PFSK-1 (cell line): ENCODE results near the gene DYNC1LI1.

Experiments used
- FOXP2 ChIP-seq: optimal IDR thresholded peaks from 2 replicates; pipeline ENCODE3; 2011; ENCODE audit warnings: borderline replicate concordance, control low read depth, inconsistent platforms; ENCODE audit not compliant: insufficient read depth; ENCODE audit errors: extremely low read length, extremely low read depth
- POLR2AphosphoS5 ChIP-seq: IDR thresholded peaks from 2 replicates; pipeline ENCODE4 v1.6.1; 2012; ENCODE audit warnings: low read depth, mild to moderate bottlenecking, control low read depth, low read length, moderate library complexity
- SIN3A ChIP-seq: IDR thresholded peaks from 2 replicates; pipeline ENCODE4 v1.6.1; 2012; ENCODE audit warnings: mild to moderate bottlenecking, low read length, moderate library complexity, borderline replicate concordance; ENCODE audit not compliant: insufficient read depth
- TAF1 ChIP-seq: IDR thresholded peaks from 2 replicates; pipeline ENCODE4 v1.6.1; 2012; ENCODE audit warnings: low read length, control low read depth, borderline replicate concordance; ENCODE audit not compliant: insufficient read depth
- TF ChIP-seq, protein P1 (sequence below), 2 experiments: IDR thresholded peaks; 2 replicates each; pipeline versions ENCODE4 v1.6.1 to v1.8.0; 2011 to 2012; ENCODE audit warnings: low read depth in 2 of 2, low read length in 2 of 2, control low read depth in 1 of 2, inconsistent platforms in 1 of 2, mild to moderate bottlenecking in 1 of 2, moderate library complexity in 1 of 2; ENCODE audit not compliant: insufficient read depth in 1 of 2

Gene DYNC1LI1

DNA sequence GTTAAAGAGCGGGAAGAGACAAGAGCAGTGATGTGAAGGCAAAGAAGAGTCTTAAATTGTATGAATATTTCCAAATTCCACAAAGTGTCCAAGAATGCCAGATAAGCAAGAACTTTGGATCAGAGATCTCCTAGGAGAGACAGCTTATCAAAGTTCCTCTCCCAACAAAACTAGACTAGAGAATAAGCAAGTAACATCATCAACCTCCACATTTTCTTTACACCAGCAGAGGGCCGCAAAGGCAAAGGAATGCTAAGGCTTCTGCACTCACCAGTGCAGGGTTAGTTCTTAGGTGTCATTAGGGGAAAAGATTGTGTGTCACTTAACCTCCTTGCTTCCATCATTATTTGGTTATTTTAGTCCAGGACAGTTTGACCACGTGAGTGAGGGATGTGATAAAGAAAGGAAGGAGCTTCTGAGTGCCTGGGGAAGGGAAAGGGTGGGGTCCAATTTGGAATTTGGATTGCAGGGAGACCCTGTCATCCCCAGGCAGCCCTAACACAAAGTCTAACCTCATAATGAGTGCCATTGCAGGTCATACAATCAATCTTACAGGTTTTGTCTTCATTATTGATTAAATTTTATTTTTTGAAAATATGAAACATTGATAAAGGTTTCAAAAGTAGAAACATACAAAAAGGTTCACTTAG lies 60.5 kb downstream of the DYNC1LI1 start:
- TF ChIP-seq TAF1 (no peak), FOXP2 (no peak), SIN3A (no peak), POLR2AphosphoS5 (no peak)
- TF ChIP-seq, protein P1, sequence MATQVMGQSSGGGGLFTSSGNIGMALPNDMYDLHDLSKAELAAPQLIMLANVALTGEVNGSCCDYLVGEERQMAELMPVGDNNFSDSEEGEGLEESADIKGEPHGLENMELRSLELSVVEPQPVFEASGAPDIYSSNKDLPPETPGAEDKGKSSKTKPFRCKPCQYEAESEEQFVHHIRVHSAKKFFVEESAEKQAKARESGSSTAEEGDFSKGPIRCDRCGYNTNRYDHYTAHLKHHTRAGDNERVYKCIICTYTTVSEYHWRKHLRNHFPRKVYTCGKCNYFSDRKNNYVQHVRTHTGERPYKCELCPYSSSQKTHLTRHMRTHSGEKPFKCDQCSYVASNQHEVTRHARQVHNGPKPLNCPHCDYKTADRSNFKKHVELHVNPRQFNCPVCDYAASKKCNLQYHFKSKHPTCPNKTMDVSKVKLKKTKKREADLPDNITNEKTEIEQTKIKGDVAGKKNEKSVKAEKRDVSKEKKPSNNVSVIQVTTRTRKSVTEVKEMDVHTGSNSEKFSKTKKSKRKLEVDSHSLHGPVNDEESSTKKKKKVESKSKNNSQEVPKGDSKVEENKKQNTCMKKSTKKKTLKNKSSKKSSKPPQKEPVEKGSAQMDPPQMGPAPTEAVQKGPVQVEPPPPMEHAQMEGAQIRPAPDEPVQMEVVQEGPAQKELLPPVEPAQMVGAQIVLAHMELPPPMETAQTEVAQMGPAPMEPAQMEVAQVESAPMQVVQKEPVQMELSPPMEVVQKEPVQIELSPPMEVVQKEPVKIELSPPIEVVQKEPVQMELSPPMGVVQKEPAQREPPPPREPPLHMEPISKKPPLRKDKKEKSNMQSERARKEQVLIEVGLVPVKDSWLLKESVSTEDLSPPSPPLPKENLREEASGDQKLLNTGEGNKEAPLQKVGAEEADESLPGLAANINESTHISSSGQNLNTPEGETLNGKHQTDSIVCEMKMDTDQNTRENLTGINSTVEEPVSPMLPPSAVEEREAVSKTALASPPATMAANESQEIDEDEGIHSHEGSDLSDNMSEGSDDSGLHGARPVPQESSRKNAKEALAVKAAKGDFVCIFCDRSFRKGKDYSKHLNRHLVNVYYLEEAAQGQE (IDR thresholded peaks at IDR 0.05; ENCODE audit: insufficient read depth in 1 of 2, low read depth in 2 of 2, low read length in 2 of 2), result no peak

DNA sequence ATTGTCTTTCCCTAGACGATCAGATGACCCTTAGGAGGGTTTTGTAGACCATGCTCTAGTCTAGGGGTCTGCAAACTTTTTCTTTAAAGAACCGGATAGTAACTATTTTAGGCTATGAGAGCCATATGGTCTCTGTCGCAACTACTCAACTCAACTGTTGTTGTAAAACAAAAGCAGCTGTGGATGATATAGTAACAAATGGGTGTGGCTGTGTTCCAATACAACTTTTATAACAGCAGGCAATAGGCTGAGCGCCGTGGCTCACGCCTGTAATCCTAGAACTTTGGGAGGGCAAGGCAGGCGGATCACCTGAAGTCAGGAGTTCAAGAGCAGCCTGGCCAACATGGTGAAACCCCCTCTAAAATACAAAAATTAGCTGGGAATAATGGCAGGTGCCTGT lies 61.9 kb downstream of the DYNC1LI1 start:
- no peak for TF ChIP-seq FOXP2
- TF ChIP-seq SIN3A, result no peak
- TF ChIP-seq TAF1, result no peak
- TF ChIP-seq POLR2AphosphoS5, result no peak
- TF ChIP-seq, protein P1 (IDR thresholded peaks at IDR 0.05; ENCODE audit: insufficient read depth in 1 of 2, low read depth in 2 of 2, low read length in 2 of 2), result no peak

DNA sequence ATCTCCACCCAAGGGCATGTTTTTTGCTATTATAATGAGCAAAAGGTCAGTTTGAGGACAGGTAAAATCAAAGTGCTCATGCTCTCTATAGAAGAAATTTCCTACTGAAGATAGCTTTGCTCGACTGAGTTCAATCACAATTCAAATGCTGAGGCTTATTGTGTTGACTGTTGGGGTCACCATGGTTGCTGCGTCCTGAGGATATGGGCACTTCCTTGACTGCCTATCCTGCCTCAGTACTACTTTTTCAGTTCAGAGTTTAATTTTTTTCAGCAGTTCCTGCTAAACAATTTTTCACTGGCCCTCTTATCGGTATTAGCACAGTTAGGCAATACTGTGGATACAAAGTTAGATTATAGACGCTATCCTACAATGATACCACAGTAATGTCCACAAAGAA lies 64.2 kb downstream of the DYNC1LI1 start:
- TF ChIP-seq, protein P1 (IDR thresholded peaks at IDR 0.05; ENCODE audit: insufficient read depth in 1 of 2, low read depth in 2 of 2, low read length in 2 of 2), result no peak
- TF ChIP-seq FOXP2 (no peak), SIN3A (no peak), POLR2AphosphoS5 (no peak)

DNA sequence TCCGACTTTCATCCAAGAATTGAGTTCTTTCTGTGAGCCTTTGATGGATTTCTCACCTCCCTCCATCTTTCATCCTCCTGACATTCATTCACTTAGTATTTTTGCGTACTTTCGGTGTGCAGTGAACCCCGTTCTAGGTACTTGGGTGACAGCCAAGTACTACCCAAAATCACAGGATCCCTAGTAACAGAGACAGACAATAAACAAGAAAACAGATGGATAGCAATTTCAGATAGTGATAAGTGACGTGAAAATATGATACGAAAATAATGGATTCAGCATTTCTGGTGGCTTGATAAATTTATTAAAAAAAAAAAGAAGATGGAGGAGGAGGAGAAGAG lies 67.7 kb downstream of the DYNC1LI1 start:
- TF ChIP-seq POLR2AphosphoS5, result 0 out of 2 replicates have a peak, but pooled peaks have one; percentile 2
- no peak for TF ChIP-seq FOXP2

DNA sequence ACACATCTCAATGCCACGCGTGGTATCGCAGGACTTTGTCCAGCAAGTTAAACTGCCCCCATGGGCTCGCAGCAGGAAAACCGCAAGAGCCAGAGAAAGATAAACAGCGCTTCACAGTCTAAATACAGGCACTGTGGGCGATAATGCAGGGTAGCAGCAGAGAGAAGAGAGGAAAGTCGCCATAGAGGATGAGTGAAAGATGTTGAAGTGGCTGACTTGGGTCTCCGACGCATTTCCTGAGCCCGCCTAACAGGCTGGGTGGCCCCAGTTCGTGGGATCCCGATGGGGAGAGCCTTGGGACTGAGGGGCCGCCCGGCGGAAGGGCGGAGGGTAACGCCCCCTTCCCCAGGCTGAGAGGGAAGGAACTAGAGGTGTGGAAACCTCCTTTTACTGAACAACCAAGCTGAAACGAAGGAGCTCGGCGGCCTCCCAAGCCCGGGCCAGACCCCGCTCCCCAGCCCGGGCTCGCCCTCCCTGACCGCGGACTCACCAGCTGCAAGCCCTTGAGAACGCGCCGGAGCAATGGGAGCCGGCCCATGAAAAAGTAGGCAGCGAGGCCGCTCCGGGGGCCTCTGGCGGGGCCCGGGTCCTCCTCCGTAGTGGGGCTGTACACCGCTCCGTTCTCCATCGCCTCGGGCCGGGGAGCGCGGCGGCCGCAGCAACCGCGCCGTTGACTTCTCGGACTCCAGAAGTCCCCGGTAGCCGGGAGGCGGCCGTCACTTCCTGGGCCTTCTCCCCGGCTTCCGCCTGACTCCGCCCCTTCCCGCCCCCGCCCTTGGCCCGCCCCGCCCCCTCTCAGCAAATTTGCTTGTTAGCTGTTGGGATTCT lies 68.3 kb downstream of the DYNC1LI1 start, which contains the start of gene CMTM6:
CMTM6 (minus strand) TSS at position 735 of the 828 bp plus-strand sequence; CDS start at position 628, 107 bp downstream.
- TF ChIP-seq SIN3A (peak; percentile 13; the same call in 1 of the 2 replicates), FOXP2 (no peak), POLR2AphosphoS5 (peak; percentile 58; the same call in 1 of the 2 replicates)
- TF ChIP-seq, protein P1 (IDR thresholded peaks at IDR 0.05; ENCODE audit: insufficient read depth in 1 of 2, low read depth in 2 of 2, low read length in 2 of 2), result no peak
